Iris pigment epithelial cell (primary cell): ENCODE results near the gene FAM47E.
"Not testable (repeated sequence)": the region's sequence is repeated elsewhere in the genome, so short reads cannot be mapped to it uniquely, and the experiment has no call there.

Source experiments
- DNase-seq: peaks from one replicate; pipeline ENCODE4 v3.0.0-alpha.2; 2011; ENCODE audit warnings: low read depth

FAM47E gene

GRCh38 chr4:76226418-76226817 lies 25.1 kb upstream of the FAM47E start:
- no peak for DNase-seq

GRCh38 chr4:76232681-76233080 lies 18.8 kb upstream of the FAM47E start:
- DNase-seq = no peak

- DNase-seq = no peak
These were observed 18.4 kb upstream of the FAM47E start for GRCh38 chr4:76233083-76233482.

GRCh38 chr4:76233529-76233928 lies 18.0 kb upstream of the FAM47E start:
- no peak for DNase-seq

GRCh38 chr4:76233967-76234678 lies 17.4 kb upstream of the FAM47E start:
- DNase-seq = no peak

GRCh38 chr4:76234679-76235044 lies 16.9 kb upstream of the FAM47E start:
- no peak for DNase-seq

- no peak for DNase-seq
These were observed 16.1 kb upstream of the FAM47E start for GRCh38 chr4:76235407-76235806.

- DNase-seq = no peak
These were observed 15.6 kb upstream of the FAM47E start for GRCh38 chr4:76235915-76236314.

- DNase-seq = no peak
These were observed 13.3 kb upstream of the FAM47E start for GRCh38 chr4:76238236-76238635.

GRCh38 chr4:76238701-76239100 lies 12.8 kb upstream of the FAM47E start:
- no peak for DNase-seq

- DNase-seq = no peak
These were observed 11.3 kb upstream of the FAM47E start for GRCh38 chr4:76240236-76240635.

- DNase-seq = not testable (repeated sequence)
These were observed 7.6 kb upstream of the FAM47E start for GRCh38 chr4:76243877-76244276.

- DNase-seq = no peak
These were observed 5.5 kb upstream of the FAM47E start for GRCh38 chr4:76246025-76246424.

- no peak for DNase-seq
These were observed 4.7 kb upstream of the FAM47E start for GRCh38 chr4:76246852-76247251.

GRCh38 chr4:76250962-76251361 lies 559 bp upstream of the FAM47E start:
- no peak for DNase-seq

- DNase-seq = no peak
These were observed 741 bp downstream of the FAM47E start for GRCh38 chr4:76252271-76252653.

GRCh38 chr4:76253511-76253910 lies 2.0 kb downstream of the FAM47E start:
- no peak for DNase-seq

- DNase-seq = no peak
These were observed 4.5 kb downstream of the FAM47E start for GRCh38 chr4:76256032-76256431.

GRCh38 chr4:76256968-76257367 lies 5.4 kb downstream of the FAM47E start:
- DNase-seq = no peak

GRCh38 chr4:76257824-76258223 lies 6.3 kb downstream of the FAM47E start:
- DNase-seq = no peak

GRCh38 chr4:76260571-76260970 lies 9.1 kb downstream of the FAM47E start:
- no peak for DNase-seq

GRCh38 chr4:76265631-76266218 lies 14.2 kb downstream of the FAM47E start:
- DNase-seq = no peak

GRCh38 chr4:76266627-76267026 lies 15.1 kb downstream of the FAM47E start:
- no peak for DNase-seq

- no peak for DNase-seq
These were observed 16.3 kb downstream of the FAM47E start for GRCh38 chr4:76267811-76268210.
